HG03095 (cell line): Measurements from ENCODE around the gene WWOX.

Experiments
- ATAC-seq: cut with Tn5 transposase; IDR thresholded peaks from one replicate; pipeline ENCODE4 v1.9.1; 2021; ENCODE audit warnings: moderate library complexity; ENCODE audit not compliant: unreplicated experiment

The WWOX gene

DNA sequence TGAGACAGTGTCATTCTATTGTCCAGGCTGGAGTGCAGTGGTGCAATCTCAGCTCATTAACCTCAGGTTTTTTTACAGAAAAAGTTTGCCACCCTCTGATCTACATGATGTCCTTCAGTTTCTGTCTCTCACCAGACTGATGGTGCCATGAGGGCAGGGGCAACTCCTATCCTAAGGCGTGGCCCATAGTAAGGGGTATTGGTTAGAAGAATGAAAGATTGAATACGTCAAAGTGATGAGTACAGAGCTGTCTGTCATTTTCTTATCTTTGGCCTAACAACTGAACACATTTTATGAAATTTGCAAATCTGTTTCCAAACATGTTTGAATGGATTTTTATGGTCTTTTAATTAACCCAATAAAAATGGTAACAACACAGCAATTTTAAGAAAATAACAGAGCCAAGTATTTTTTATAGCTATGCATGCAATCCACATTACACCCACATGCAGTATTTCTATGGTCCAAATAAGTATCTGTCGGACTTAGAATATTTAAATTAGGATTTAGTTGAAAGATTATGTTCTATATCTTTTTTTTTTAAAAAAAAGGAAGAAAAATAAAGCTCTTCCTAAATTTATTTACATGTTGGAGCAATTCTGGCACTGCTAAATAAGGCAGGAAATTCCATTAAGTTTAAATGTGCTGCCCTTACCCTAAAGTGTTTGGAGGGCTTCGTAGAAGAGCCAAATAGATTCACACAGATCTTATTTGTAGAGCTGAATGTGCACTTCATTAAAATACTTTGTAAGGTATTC lies 192.8 kb downstream of the WWOX start:
- ATAC-seq, result no peak

DNA sequence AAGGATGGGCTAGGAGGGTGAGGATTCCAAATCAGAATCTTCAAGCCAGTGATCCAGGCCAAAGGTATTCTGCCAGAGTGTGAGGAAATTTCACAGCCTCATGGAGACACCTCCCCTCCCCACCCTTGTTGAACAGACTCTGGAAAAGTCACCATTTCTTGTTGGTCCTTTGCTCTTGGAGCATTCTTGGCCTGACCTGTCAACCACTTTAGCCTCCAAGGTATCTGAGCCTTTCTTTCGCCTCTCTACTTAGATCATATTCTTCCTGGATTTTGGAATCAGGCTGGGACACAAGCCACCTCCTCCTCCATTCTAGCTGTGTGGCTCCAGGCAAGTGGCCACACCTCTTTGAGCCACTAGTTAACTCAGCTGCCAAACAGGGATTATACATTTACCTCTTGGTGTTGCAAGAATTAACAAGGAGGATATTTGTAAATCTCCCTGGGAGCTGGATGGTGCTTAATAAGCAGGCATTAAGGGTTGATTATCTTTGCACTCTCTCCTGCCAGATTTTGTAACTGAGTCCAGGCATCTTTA lies 193.5 kb downstream of the WWOX start:
- ATAC-seq, result no peak

DNA sequence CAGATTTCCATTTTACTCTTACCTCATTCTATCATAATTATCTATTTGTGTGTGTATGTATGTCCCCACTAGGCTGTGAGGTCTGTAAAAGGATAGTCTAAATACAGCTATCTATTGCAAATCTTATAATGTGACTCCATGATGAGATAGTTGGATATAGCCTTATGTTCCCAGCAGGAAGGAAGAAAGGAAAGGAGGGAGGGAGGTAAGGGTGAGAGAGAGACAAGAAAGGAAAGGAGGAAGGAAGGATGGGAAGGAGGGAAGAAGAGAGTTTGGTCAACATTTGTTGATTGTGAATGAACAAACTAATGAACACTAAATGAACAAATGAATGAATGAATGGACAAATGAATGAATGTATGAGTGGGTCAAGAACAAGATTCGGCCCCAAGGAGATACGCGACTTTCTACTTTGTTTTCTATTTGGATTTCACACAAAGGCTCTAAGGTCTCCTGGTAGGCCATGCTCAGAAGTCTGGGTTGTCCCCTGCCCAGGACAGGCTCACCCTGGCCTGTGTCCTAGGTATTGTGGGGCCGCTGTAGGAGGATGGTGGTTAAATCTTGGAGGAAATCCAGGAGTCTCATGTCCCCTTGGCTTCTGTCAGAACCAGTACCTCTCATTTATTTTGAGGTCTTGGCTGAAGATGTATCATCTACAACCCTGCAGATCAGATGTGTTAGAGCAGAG lies 195.2 kb downstream of the WWOX start:
- ATAC-seq, result no peak

DNA sequence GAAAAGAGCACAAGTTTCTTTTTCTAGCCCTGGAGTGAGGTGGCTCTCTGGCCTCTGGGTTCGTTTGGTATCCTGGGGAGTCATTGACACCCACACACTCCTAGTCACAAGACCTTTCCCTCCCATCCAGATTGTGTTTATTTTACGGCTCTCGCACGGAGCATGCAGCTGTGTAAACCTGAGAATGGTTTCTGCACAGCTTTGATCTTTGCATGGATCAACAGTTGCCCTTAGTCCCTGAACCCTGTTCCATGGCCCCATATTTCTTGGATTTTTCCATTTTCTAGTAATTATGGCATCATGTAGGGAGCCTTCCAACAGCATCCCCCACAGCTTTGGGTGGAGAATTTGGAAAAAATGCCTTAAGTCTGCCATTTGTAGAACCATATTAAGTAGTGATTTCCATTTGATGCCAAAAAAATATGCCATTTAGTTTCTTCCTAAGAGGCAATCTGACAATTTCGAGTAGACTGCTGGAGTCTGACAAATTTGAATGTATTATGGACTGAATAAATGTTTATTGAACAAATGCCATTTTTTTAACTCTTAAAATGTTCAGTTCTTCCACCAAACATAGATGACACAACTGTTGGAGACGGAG lies 197.7 kb downstream of the WWOX start:
- ATAC-seq, result no peak

DNA sequence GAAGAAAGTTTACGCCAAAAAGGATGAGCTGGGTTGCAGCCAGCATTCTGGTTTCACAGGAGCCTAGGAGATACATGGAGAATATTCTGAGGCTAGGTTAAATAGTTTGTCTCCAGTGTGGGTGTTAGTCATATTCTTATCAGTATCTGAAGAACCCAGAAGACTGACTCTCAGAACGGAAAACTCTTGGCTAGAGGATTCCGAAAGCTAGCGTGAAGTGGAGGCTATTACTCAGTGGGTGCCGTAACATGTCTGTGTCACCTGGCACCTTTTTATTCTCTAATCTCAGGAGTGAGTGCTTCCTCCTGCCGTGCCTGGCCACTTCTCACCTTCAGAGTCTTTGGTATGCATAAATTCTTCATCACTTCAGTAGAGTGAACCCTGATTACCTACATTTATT lies 199.5 kb downstream of the WWOX start:
- ATAC-seq, result no peak

DNA sequence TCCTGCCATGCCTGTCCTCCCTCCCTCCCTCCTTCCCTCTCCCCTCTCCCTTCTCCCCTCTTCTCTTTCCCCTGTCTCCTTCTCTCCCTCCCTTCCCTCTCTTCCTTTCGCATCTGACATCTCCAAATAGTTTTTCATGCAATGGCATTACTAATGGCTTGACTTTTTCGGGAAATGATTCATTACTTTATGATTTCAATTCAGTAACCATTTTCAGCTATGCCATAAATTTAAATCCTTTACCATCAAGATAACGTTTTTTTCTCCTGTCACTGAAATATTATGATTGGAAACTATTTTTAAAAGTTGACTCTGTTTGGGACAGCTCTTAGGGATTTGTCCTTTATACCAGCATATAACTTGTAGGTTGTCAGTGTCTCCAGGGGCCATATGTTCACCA lies 201.0 kb downstream of the WWOX start:
- ATAC-seq, result no peak

DNA sequence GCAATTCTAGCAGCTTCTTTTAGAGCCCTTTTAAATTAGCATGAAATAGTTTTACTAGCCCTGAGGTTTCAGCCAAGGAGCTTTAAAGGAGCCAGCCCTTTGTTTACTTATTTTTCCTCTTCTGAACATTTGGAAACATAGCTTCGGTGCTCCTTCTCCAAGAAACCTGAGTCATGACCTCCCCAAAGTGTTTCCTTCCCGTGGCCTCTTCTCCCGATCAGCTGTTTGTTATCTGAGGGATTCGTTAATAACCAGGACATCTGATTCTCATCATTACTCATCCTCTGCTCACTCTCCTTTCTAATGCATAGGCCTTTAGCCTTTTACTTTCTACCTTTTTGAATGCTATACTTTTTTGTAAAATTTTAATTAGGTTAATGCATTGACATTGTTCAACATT lies 204.5 kb downstream of the WWOX start:
- no peak for ATAC-seq

DNA sequence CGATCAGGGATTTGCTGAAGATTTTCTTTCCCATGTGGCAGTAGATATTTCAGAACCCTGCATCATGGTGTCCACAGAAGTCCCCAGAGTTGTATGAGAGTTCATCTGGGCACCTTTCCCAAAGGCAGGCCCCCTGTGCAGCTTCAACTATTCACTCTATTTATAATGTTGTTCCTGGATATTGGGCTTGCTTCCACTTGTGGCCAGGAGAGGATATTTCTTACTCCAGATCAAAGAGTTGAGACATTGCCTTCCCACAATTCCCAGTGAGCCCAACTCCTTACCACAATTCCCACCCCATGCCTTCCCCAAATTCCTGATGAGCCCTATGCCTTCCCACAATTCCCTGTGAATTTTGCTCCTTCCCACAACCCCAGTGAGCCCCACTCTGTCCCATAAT lies 206.9 kb downstream of the WWOX start:
- ATAC-seq, result no peak

DNA sequence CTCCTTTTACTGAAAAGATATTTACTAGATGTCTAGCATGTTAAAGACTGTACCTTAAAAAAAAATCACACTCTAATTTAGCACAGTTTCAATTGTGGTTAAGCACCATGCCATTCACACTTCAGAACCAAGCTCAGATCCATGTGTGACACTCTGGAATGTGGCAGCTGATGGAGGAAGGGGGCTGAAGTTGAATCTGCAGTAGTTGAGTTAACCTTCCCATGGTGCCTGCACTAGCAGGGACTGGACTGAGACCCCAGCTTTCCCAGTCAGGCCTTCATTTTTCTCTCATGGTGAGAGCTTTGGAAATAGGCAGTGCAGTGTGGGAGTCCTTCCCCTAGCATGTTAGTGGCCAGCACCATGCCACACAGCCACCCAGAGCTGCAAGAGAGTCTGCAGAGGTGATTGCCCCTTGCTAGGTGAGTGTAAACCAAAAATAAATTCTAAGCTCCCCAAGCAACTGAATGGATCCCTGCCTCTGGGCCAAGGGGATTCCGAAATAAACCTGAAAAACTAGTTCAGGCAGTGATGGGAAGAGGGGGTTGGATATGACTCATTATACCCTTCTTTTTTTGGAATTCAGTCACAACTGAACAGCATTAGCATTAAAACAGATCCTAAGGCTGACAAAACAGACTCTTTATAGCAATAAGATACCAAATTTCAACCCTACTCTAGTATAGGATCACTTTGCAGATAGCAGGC lies 208.5 kb downstream of the WWOX start:
- ATAC-seq, result no peak

DNA sequence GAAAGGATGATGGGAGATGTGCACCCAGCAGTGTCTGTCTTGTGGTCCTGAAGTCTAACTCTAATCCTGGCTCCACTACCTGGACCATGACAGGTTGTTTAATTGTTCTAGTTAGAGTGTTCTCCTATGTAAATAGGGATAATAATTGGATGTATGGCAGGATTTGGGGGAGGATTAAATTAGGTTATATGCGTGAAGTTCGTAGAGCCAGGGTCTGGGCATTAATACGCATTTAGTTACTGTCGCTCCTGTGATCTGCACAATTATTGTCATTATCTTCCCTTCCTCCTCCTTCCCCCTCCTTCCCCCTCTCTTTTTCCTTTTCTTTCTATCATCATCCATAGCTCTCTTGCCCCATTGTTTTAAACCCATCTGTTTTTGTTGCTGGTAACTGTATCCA lies 210.3 kb downstream of the WWOX start:
- no peak for ATAC-seq

DNA sequence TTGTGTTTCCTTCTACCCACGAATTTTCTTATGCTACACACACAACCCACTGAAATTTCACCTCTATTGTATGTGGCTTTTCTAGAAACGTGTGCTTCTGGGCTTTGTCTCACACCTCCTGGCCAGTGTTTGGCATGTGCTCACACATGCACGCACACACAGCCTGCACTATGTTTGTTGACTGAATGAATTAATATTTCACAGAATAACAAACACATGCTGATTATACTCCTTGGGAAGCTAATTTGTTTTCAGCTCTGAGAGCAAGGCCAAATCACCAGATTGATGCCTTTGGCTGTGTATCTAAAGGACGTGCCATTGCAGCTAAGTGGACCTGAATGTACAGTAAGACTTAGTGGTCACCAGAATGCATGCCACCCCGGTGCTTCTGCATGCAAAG lies 210.7 kb downstream of the WWOX start:
- ATAC-seq, result no peak

DNA sequence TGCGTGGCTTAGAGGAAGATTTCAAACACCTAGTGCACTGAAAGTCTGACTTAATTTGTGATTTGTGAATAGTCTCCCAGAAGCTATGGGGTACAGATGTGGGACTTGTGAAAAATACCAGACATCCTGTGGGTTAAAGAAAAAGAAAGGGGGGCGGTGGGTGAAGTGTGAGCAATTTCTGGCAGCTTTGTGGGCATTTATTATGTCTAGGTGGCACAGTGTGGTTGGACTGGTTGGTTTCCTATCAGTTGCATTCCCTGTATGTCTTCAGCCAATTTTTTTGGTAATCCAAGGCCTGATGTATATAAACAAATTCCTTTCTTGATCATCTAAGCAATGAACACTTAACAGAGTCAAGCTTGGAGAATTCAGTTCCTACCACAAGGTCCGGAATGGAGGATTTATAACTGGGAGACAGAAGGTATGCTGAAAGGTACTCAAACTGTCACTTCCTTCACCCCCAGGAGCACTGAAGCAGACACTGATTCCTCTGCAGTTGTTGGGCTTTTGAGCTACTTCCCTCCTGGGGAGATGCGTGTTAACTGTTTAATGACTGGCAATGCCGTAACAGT lies 211.6 kb downstream of the WWOX start:
- no peak for ATAC-seq

DNA sequence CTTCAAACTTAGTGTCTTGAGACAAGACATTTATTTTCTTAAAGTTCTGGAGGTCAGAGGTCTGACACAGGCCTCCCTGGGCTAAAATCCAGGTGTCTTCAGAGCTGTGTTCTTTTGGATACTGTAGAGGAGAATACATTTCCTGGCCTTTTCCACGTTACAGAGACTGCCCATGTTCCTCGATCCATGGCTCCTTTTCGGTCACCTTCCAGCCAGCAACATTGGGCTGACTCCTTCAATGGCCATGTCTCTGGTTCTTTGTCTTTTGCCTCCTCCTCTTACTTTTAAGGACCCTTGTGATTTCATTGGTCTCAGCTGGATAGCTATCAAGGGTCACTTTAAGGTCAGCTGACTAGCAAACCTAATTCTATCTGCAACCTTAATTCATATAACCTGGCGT lies 212.4 kb downstream of the WWOX start:
- no peak for ATAC-seq

DNA sequence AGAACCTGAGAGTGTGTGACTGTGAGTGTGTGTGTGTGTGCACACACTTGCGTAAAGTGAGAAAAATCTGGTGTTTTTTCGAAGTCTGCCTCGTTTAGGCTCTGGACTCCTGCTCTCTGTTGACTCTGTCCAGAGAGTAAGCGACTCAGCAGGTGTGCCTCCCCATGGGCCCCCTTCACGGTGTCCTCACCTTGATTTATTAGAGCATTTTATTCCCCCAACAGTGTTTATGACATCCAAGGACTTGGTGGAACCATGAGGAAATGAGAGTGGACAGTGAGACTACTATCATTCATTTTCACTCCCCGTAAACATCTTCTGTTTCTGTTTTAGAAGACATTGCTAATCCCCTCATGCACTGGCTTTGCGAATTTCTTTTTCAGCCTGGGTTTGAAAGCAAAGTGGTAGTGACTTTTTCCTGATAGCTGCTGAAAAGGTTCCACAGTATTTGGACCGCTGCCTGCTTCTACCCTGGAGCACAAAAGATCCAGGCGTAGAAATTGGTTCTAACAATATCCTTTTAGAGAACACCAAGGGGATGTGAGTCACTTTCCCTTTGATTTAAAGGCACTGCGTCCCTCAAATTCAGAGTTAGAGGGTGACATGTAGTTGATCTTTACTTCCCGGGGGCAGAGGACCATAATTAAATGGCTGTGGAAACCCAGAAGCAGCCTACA lies 218.2 kb downstream of the WWOX start:
- no peak for ATAC-seq

DNA sequence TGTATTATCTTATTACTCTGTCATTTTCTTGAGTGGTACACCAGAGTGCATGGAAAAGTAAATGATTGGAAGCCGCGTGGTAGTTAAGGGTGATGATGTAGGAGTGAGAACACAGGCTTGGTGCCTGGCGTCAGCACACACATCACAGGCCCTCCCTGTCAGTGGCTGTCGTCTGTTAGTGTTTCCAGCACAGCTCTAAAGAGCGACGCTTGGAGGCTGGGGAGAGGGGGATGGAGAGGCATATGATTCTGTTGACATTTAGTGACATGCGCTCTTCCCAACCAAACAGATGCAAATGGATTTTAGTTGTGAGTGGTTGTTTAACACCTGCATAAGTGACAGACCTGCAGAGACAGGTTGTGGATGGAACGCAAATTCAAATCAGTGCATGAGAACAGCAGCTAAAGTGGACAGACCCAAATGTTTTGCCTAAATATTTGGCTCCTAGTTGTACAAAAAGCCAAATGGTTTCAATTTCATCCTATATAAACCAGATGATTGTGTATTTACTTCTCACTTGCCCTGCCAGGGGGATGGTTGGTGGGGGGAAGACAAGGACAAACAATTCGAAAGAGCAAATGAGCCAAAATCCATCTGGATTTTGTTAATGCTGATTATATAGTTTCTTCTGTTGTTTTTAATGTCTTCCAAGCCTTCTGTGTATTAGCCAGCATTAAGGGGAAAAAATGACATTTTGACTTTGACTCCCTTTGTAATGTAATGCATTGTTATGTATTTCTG lies 222.3 kb downstream of the WWOX start:
- ATAC-seq, result no peak

DNA sequence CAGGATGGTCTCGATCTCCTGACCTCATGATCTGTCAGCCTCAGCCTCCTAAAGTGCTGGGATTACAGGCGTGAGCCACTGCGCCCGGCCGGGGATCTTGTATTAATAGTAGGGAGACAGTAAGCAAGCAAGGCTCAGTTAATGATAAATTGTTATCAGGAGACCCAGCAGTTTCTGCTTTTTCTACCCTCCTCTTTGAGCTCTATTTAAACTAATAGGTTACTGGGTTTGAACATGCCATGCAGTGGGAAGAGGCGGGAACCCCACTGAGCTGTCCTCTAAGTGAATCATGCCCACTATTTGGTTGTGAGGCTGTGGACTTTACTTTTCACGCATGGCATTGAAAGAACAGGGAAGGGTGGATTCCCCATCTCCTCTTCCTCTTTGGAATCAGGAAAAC lies 223.9 kb downstream of the WWOX start:
- no peak for ATAC-seq

DNA sequence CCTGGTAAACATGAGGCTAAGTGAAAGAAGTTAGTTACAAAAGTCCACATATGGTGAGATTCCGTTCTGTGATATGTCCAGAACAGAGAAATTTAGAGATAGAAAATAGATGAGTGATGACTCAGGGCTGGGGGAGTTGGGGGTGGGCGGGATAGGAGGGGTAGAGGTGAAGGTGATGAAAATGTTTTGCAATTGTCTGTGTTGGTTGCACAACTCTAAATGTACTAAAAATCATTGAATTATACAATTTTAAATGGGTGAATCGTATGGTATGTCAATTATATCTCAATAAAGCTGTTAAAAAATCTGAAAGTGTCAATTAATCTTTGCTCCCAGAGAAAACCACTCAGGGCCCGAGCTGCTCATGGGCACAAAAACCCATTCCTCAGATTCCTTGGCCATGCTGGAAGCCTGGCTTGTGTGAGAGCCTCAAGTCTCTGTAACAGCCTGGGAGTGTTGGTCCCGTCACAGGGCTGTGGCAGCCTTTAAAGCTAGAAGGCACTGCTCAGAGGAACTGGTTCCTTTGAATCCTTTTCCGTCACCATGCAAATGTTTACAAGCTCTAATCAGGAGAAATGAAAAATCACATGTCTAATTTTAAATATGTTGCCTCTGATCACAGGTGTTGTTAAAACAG lies 225.3 kb downstream of the WWOX start:
- ATAC-seq, result no peak

DNA sequence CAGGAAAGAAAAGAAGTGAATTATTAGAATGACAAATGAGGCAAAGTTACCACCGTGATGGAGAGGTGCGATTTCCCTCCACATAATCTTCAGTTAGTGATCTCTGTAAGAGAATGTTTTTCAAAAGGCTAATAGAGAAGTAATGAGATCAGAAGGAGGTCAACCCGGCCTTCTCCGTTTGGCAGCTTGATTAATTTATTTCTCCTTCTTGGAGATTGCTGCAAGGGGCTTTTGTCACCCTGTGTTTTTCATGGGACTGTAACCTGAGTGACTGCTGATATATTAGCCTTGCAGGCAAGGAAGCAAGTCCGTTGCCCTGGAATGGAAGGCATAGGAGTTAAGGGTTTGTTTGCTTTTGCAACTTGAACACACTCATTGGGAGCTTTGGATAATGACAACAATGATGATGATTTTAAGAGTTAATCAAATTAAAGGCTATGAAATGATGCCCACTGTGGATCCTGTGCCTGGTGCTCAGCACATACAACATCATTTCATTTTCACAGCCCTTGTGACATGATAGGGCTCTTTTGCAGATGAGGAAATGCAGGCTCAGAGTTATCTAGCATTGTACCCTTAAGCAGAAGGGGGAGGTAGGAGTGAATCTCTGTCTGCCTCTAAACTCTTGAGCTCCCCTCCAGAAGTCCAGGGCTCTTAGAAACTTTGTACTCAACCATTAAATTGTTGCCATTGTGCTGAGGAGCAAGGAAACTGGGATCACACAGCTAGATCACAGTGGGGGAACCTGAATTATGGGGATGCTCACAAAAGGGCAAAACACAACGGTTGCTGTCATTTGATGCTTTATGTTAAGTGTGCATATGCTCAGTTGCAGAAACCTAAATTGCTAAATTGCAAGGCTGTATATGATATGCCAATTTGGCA lies 226.3 kb downstream of the WWOX start:
- ATAC-seq, result no peak
